GM12865 (cell line): ENCODE data around the gene SAFB.
A peak's percentile ranks its signal among the peaks of the same experiment; 100 is the strongest.

Experiments
- DNase-seq: peaks from one replicate; pipeline ENCODE4 v3.0.0; 2010; ENCODE audit warnings: low read depth
- H3K4me3 ChIP-seq: 2 replicates; pipeline ENCODE4 v1.5.1; 2011; ENCODE audit warnings: mild to moderate bottlenecking, low read depth, low read length, control low read depth
- CTCF ChIP-seq: IDR thresholded peaks from 2 replicates; pipeline ENCODE4 v1.5.1; 2011; ENCODE audit warnings: low read length, control low read depth, low read depth, inconsistent platforms; ENCODE audit not compliant: insufficient read depth; ENCODE audit errors: missing control alignments

Gene SAFB

GRCh38 chr19:5622465-5623396, at the start of gene SAFB, which contains the start of gene SAFB2:
SAFB (plus strand) TSS chr19:5623083; CDS start chr19:5623206, 123 bp downstream.
SAFB2 (minus strand) TSS chr19:5622776; CDS start chr19:5622715, 61 bp downstream.
- TF ChIP-seq CTCF = no peak
- H3K4me3 ChIP-seq = peak within 1 kb of the TSS; percentile 98
- DNase-seq = peak; percentile 100

- no peak for DNase-seq
- no peak overlapping the region for H3K4me3 ChIP-seq
- no peak for TF ChIP-seq CTCF
Measured at GRCh38 chr19:5575590-5575989, 47.3 kb upstream of the SAFB start.

GRCh38 chr19:5578097-5578846, 44.6 kb upstream of the SAFB start:
- H3K4me3 ChIP-seq = no peak overlapping the region
- TF ChIP-seq CTCF = peak; percentile 96
- DNase-seq = peak; percentile 57

- H3K4me3 ChIP-seq = no peak overlapping the region
- TF ChIP-seq CTCF = no peak
- no peak for DNase-seq
Measured at GRCh38 chr19:5579286-5579685, 43.6 kb upstream of the SAFB start.

- no peak for DNase-seq
- no peak overlapping the region for H3K4me3 ChIP-seq
- no peak for TF ChIP-seq CTCF
Measured at GRCh38 chr19:5579697-5580096, 43.2 kb upstream of the SAFB start.

GRCh38 chr19:5580161-5580571, 42.7 kb upstream of the SAFB start:
- DNase-seq = no peak
- TF ChIP-seq CTCF = no peak
- no peak overlapping the region for H3K4me3 ChIP-seq
